A549 (cell line): ENCODE data around the gene IKZF3. TPM values are rescaled to one million over a fixed set of nuclear protein-coding genes. Genes with fewer than 3 reads are reported as not detected.
A peak's percentile ranks its signal among the peaks of the same experiment; 100 is the strongest.
"Not testable (repeated sequence)": the region's sequence is repeated elsewhere in the genome, so short reads cannot be mapped to it uniquely, and the experiment has no call there.

Experiments
- ATAC-seq, 2 experiments: fragments of 200-7000 bp in 1 of 2; fragments of >200 bp in 1 of 2; cut with Nextera tagmentation in 1 of 2; cut with Tn5 transposase in 1 of 2; 3 replicates each; pipeline versions ENCODE4 v1.8.0 to v1.9.1; 2018 to 2020; ENCODE audit warnings: mild to moderate bottlenecking in 1 of 2, moderate library complexity in 1 of 2
- CTCF ChIA-PET: fragments of 300-600 bp; sonication (Branson Sonifier 250); formaldehyde crosslinking; extraction: SDS; loops from one replicate; lab custom pipeline; 2021; ENCODE audit warnings: antibody characterized with exemption, inconsistent platforms; lab: Yijun Ruan, JAX
- POLR2A ChIA-PET: fragments of 350-600 bp; formaldehyde crosslinking; extraction: SDS; loops from one replicate; lab custom pipeline; 2021; ENCODE audit warnings: antibody characterized with exemption, inconsistent platforms; lab: Yijun Ruan, JAX
- DNase-seq, 2 experiments: peaks; one replicate each; pipeline versions ENCODE4 v3.0.0 to v3.0.0-alpha.2; 2011 to 2016; ENCODE audit warnings: low read depth in 1 of 2, low spot score in 1 of 2
- FAIRE-seq: peaks from 2 replicates; lab custom pipeline; 2011; peaks lifted over from hg19 to GRCh38; lab: Jason Lieb, UNC
- H3K27ac ChIP-seq, 2 experiments: fragments of >200 bp; sonication (Bioruptor Twin); formaldehyde crosslinking; 3 replicates each; pipeline ENCODE4 v1.5.1; 2016 to 2017
- H3K4me1 ChIP-seq: fragments of >200 bp; sonication (Bioruptor Twin); formaldehyde crosslinking; 3 replicates; pipeline ENCODE4 v1.6.1; 2016
- H3K4me2 ChIP-seq: fragments of >200 bp; sonication (Bioruptor Twin); formaldehyde crosslinking; 3 replicates; pipeline ENCODE4 v1.6.1; 2016
- H3K4me3 ChIP-seq: fragments of >200 bp; sonication (Bioruptor Twin); formaldehyde crosslinking; 3 replicates; pipeline ENCODE4 v1.5.1; 2016
- H3K9me3 ChIP-seq: fragments of >200 bp; sonication (Bioruptor Twin); formaldehyde crosslinking; 3 replicates; pipeline ENCODE4 v1.6.1; 2016
- CBX8 ChIP-seq: fragments of 200-600 bp; sonication (generic); IDR thresholded peaks from 2 replicates; pipeline ENCODE4 v1.6.1; 2016
- CHD4 ChIP-seq: fragments of 200-600 bp; sonication (generic); IDR thresholded peaks from 2 replicates; pipeline ENCODE4 v1.6.1; 2016; ENCODE audit warnings: antibody characterized with exemption, mild to moderate bottlenecking, borderline replicate concordance
- EP300 ChIP-seq, 2 experiments: fragments of >200 bp; sonication (Bioruptor Twin); formaldehyde crosslinking; IDR thresholded peaks; 2 replicates in 1 of 2; 3 replicates in 1 of 2; pipeline ENCODE4 v1.6.1; 2016 to 2017
- ESRRA ChIP-seq: fragments of 150-350 bp; IDR thresholded peaks from 2 replicates; pipeline ENCODE4 v1.6.1; 2014; ENCODE audit warnings: mild to moderate bottlenecking, low read length, borderline replicate concordance
- FOSB ChIP-seq: fragments of 250-450 bp; sonication (Bioruptor Pico); IDR thresholded peaks from 2 replicates; pipeline ENCODE4 v1.5.0; 2020; ENCODE audit warnings: mild to moderate bottlenecking, moderate library complexity
- FOSL2 ChIP-seq, 2 experiments: fragments of 450-650 bp in 1 of 2; fragments of >200 bp in 1 of 2; sonication (Bioruptor Twin) in 1 of 2; formaldehyde crosslinking; IDR thresholded peaks; 2 replicates each; pipeline versions ENCODE4 v1.5.0 to v1.6.1; 2016 to 2020; ENCODE audit warnings: mild to moderate bottlenecking in 1 of 2, moderate library complexity in 1 of 2
- FOXS1 ChIP-seq: fragments of 250-450 bp; sonication (Bioruptor Pico); IDR thresholded peaks from 2 replicates; pipeline ENCODE4 v1.5.0; 2020; ENCODE audit warnings: mild to moderate bottlenecking, moderate library complexity
- GATA3 ChIP-seq: IDR thresholded peaks from 2 replicates; pipeline ENCODE4 v1.6.1; 2012; ENCODE audit warnings: borderline replicate concordance
- HDAC2 ChIP-seq: fragments of 200-600 bp; sonication (generic); IDR thresholded peaks from 2 replicates; pipeline ENCODE4 v1.6.1; 2016
- JUNB ChIP-seq: fragments of >200 bp; sonication (Bioruptor Twin); formaldehyde crosslinking; IDR thresholded peaks from 2 replicates; pipeline ENCODE4 v1.6.1; 2016
- KDM1A ChIP-seq: fragments of 200-600 bp; sonication (generic); IDR thresholded peaks from 2 replicates; pipeline ENCODE4 v1.6.1; 2016; ENCODE audit warnings: low read depth, mild to moderate bottlenecking
- MAFK ChIP-seq: fragments of 450-650 bp; IDR thresholded peaks from 2 replicates; pipeline ENCODE4 v1.6.1; 2014; ENCODE audit not compliant: partially characterized antibody
- MAX ChIP-seq: IDR thresholded peaks from 2 replicates; pipeline ENCODE4 v1.6.1; 2012
- PHF8 ChIP-seq: fragments of 200-600 bp; sonication (generic); IDR thresholded peaks from 2 replicates; pipeline ENCODE4 v1.6.1; 2016; ENCODE audit warnings: low read depth, mild to moderate bottlenecking, antibody characterized with exemption, moderate library complexity, borderline replicate concordance
- POLR2A ChIP-seq: IDR thresholded peaks from 2 replicates; pipeline ENCODE4 v1.6.1; 2012; ENCODE audit warnings: mild to moderate bottlenecking, low read length
- POLR2AphosphoS2 ChIP-seq: conservative IDR thresholded peaks from 2 replicates; pipeline ENCODE4 v1.6.1; 2012; ENCODE audit warnings: low read length, improper control_type of control experiment, inconsistent platforms
- REST ChIP-seq: fragments of 200-600 bp; sonication (generic); IDR thresholded peaks from 2 replicates; pipeline ENCODE4 v1.6.1; 2016; ENCODE audit warnings: antibody characterized with exemption, mild to moderate bottlenecking, moderate library complexity
- RNF2 ChIP-seq: fragments of 200-600 bp; sonication (generic); IDR thresholded peaks from 2 replicates; pipeline ENCODE4 v1.6.1; 2016; ENCODE audit warnings: low read depth, mild to moderate bottlenecking, antibody characterized with exemption, moderate library complexity, borderline replicate concordance
- SMC3 ChIP-seq: fragments of >200 bp; sonication (Bioruptor Twin); formaldehyde crosslinking; IDR thresholded peaks from 3 replicates; pipeline ENCODE4 v1.6.1; 2018; ENCODE audit warnings: inconsistent platforms
- SREBF2 ChIP-seq: fragments of 450-650 bp; IDR thresholded peaks from 2 replicates; pipeline ENCODE4 v1.6.1; 2014; ENCODE audit warnings: mild to moderate bottlenecking, moderate library complexity
- TP53 ChIP-seq: fragments of 250-450 bp; sonication (Bioruptor Pico); IDR thresholded peaks from 2 replicates; pipeline ENCODE4 v1.5.0; 2021; ENCODE audit warnings: mild to moderate bottlenecking, moderate library complexity
- ZC3H11A ChIP-seq: fragments of 450-650 bp; IDR thresholded peaks from 2 replicates; pipeline ENCODE4 v1.6.1; 2014; ENCODE audit warnings: antibody characterized with exemption, mild to moderate bottlenecking
- ZFP36 ChIP-seq: fragments of 450-650 bp; IDR thresholded peaks from 2 replicates; pipeline ENCODE4 v1.6.1; 2014; ENCODE audit warnings: borderline replicate concordance; ENCODE audit not compliant: partially characterized antibody
- WGBS: methylation state at CpG from one replicate; pipeline ENCODE4 v1.1.6; 2017; ENCODE audit errors: missing lambda C conversion rate; 5-methylcytosine and 5-hydroxymethylcytosine counted together
- polyA plus RNA-seq, 4 experiments: library from polyadenylated mRNA; depleted of rRNA in 3 of 4; stranded (reverse); fragments of >200 nt; fragmentation: RNase III in 1 of 4; extraction: RNeasy Plus Mini Kit Qiagen cat#74134 plus additional on column Dnase treatment in 1 of 4; gene quantifications; 2 replicates in 3 of 4; 3 replicates in 1 of 4; pipeline ENCODE4 v1.2.3, GENCODE V29; 2011 to 2017

Gene IKZF3
- polyA plus RNA-seq, 2 of the 4 experiments (the other 2 are of a cell fraction), result not detected

DNA sequence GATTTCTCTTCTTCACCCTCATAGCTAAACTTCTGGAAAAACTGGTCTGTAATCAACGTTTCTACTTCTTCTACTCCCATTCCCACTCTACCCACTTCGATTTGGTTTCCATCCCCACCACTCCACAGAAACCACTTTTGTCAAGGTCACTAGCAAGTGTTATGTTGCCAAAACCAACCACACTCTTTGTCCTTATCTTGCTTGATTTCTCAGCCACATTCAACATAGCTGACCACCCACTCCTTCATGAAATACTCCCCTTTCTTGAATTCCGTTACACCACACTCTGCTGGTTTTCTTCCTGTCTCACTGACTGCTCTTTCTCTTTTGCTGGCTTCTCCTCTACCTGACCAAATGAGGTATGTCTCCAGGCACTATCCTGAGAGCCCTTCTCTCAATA lies 11.9 kb downstream of the IKZF3 start:
- no peak for ATAC-seq
- DNase-seq, result no peak
- H3K4me3 ChIP-seq, result no peak overlapping the region
- WGBS, result 7% methylated on average over 3 of the region's 3 CpGs
- H3K4me1 ChIP-seq, result no peaks in the 10 kb centered on the region
- no peak for FAIRE-seq
- no peak overlapping the region for H3K27ac ChIP-seq
- no peak for TF ChIP-seq JUNB
- no peak for TF ChIP-seq REST
- TF ChIP-seq MAX, result no peak
- TF ChIP-seq CHD4, result no peak
- no peak for TF ChIP-seq HDAC2
- TF ChIP-seq ZC3H11A, result no peak
- no peak for TF ChIP-seq POLR2A
- TF ChIP-seq EP300 (IDR thresholded peaks at IDR 0.05), result no peak
- no peak for TF ChIP-seq SMC3
- TF ChIP-seq TP53 (CRISPR knock-in tag), result no peak
- TF ChIP-seq GATA3, result no peak
- TF ChIP-seq ESRRA, result no peak
- TF ChIP-seq KDM1A, result no peak
- no peak for TF ChIP-seq MAFK
- no peak for TF ChIP-seq POLR2AphosphoS2
- TF ChIP-seq, all 56 proteins: peak for 0
- POLR2A ChIA-PET, result no interaction called here
- Histone ChIP-seq H3K4me2 (no peak overlapping the region), H3K9me3 (no peaks in the 10 kb centered on the region)
- CTCF ChIA-PET, result interaction anchor here (1.2 kb wide), 1 partner anchor 230 kb away, joined by 3 read pairs; no protein-coding TSS in a partner anchor

- DNase-seq, H3K4me1 ChIP-seq, H3K4me2 ChIP-seq, H3K27ac ChIP-seq, FAIRE-seq, H3K9me3 ChIP-seq, CTCF ChIA-PET, ATAC-seq, POLR2A ChIA-PET, H3K4me3 ChIP-seq: not testable (repeated sequence)
Observed at GRCh38 chr17:39850186-39850585, 13.9 kb downstream of the IKZF3 start.

DNA sequence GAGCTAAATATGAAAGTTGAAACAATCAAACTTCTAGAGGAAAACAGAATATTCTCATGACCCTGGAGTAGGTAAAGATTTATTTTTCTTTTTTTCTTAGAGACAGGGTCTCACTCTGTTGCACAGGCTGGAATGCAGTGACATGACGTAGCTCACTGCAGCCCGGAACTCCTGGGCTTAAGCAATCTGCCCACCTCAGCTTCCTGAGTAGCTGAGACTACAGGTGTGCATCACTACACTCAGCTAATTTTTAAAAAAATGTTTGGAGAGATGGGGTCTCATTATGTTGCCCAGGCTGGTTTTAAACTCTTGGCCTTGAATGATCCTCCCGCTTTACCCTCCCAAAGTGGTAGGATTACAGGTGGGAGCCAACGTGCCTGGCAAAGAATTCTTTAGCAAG lies 15.5 kb downstream of the IKZF3 start:
- no peak overlapping the region for H3K4me3 ChIP-seq
- no peak for ATAC-seq
- no peak overlapping the region for H3K27ac ChIP-seq
- H3K4me2 ChIP-seq, result no peak overlapping the region
- no peak for FAIRE-seq
- DNase-seq, result no peak
- H3K4me1 ChIP-seq, result no peaks in the 10 kb centered on the region
- H3K9me3 ChIP-seq, result no peaks in the 10 kb centered on the region
- ChIA-PET POLR2A (interaction anchor here (0.5 kb wide), 1 partner anchor 9 kb away, joined by 3 read pairs; no protein-coding TSS in a partner anchor), CTCF (interaction anchor here (0.8 to 1.1 kb wide), 3 partner anchors 9 to 27 kb away, joined by 3 read pairs; no protein-coding TSS in a partner anchor)
- WGBS, result 47% methylated on average over 4 of the region's 4 CpGs
- TF ChIP-seq CHD4, result no peak

DNA sequence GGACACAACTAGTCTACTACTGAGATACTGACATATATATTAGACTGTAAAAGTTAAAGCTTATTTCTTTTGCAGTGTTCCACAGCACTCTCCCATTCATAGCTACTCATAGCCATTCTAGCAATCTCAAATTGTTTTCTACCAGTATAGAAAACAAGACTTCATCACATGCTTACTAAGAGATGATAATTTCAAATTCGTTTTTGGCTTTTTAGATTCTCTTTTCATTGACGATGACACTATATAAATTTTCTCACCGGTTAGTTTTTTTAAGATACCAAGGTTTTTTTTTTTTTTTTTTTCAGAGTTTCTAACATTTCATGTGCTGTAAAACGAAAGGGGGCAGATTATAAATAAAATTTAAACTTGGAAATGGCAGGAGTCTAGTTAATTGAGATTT lies 17.9 kb downstream of the IKZF3 start:
- no peaks in the 10 kb centered on the region for H3K4me1 ChIP-seq
- H3K9me3 ChIP-seq, result no peaks in the 10 kb centered on the region
- TF ChIP-seq FOSB (CRISPR knock-in tag), result no peak
- no peak for TF ChIP-seq SREBF2
- peak; percentile 81; the same call in 1 of the 2 replicates for TF ChIP-seq CBX8
- no peak for TF ChIP-seq FOXS1
- TF ChIP-seq RNF2, result peak; percentile 23; the same call in 1 of the 2 replicates
- TF ChIP-seq FOSL2 (IDR thresholded peaks at IDR 0.05), result no peak
- no peak for TF ChIP-seq FOSL2 (CRISPR knock-in tag; IDR thresholded peaks at IDR 0.05)
- no peak for TF ChIP-seq PHF8
- TF ChIP-seq ZFP36, result peak; percentile 2
- ChIA-PET POLR2A (no interaction called here), CTCF (interaction anchor here (0.6 to 1.2 kb wide), 4 partner anchors 18 to 1111 kb away, joined by 3 to 4 read pairs (median 3); no protein-coding TSS in a partner anchor)
- no peak overlapping the region for H3K4me2 ChIP-seq
- H3K27ac ChIP-seq, result no peak overlapping the region
- FAIRE-seq, result no peak
- ATAC-seq, result no peak
- no peak for DNase-seq
- H3K4me3 ChIP-seq, result no peak overlapping the region
- WGBS, result 35% methylated on average over 4 of the region's 4 CpGs
